ENCODE data around the gene ZDHHC21. TPM values are rescaled to one million over a fixed set of nuclear protein-coding genes. Genes with fewer than 3 reads are reported as not detected.

ZDHHC21 gene
- total and polyA plus RNA-seq, 2 experiments from 2014 or later, result 4.0 to 13.5 TPM

- TF ChIP-seq ZNF462 (CRISPR knock-in tag; IDR thresholded peaks at IDR 0.05) (no peak), ZNF331 (CRISPR knock-in tag; IDR thresholded peaks at IDR 0.05; ENCODE audit: low read depth) (no peak), CREB1 (CRISPR knock-in tag; IDR thresholded peaks at IDR 0.05; ENCODE audit: low read depth) (no peak), EZH2 (IDR thresholded peaks at IDR 0.05; ENCODE audit: low read depth, unreplicated experiment) (no peak), STAT1 (IDR thresholded peaks at IDR 0.05; ENCODE audit: unreplicated experiment) (no peak)
Observed at GRCh38 chr9:14627513-14627912, 65.7 kb downstream of the ZDHHC21 start (continued).

GRCh38 chr9:14618836-14619420, 74.3 kb downstream of the ZDHHC21 start:
- Histone ChIP-seq H3K36me3 (ENCODE audit: insufficient read depth) (no peaks in the 10 kb centered on the region), H3K4me2 (no peak overlapping the region), H3K27ac (ENCODE audit: low read depth) (no peak overlapping the region), H3F3A (replicated peaks; ENCODE audit: low read depth) (no peaks in the 10 kb centered on the region), H2AFZ (no peak overlapping the region), H3K27me3 (ENCODE audit: insufficient read depth) (no peaks in the 10 kb centered on the region), H3K4me3 (no peak overlapping the region), H3K9me2 (ENCODE audit: insufficient read depth) (no peaks in the 10 kb centered on the region), H3K79me2 (replicated peaks; ENCODE audit: insufficient read depth) (no peaks in the 10 kb centered on the region), H4K20me1 (replicated peaks; ENCODE audit: insufficient read depth) (no peaks in the 10 kb centered on the region), H3K4me1 (ENCODE audit: insufficient read depth) (peaks cover 6% of the 10 kb centered on the region)
- Mint-ChIP-seq H3K27ac (0 out of 2 replicates have a peak overlapping the region, but pooled peaks have one; percentile 15), H3K36me3 (ENCODE audit: low read depth) (no peaks in the 10 kb centered on the region), H3K27me3 (ENCODE audit: insufficient read depth, low read depth, poor library complexity) (peaks cover 2% of the 10 kb centered on the region), H3K4me3 (no peak overlapping the region), H3K9me3 (no peaks in the 10 kb centered on the region), H3K4me1 (no peaks in the 10 kb centered on the region)
- ATAC-seq (no peak), DNase-seq (ENCODE audit: low spot score) (no peak)
- TF ChIP-seq POLR2AphosphoS5 (IDR thresholded peaks at IDR 0.05; ENCODE audit: low read depth) (no peak), ZNF331 (CRISPR knock-in tag; IDR thresholded peaks at IDR 0.05; ENCODE audit: low read depth) (no peak)
